ENCODE measurements around the gene GNGT1. TPM values are rescaled to one million over a fixed set of nuclear protein-coding genes. Genes with fewer than 3 reads are reported as not detected.

Gene GNGT1
- total and polyA plus RNA-seq, 2 of the 8 experiments (the other 6 are each of a cell fraction or from before 2014, with no cell fraction given): 0.26 TPM; not detected in 1

GRCh38 chr7:93920496-93921182 lies 14.3 kb downstream of the GNGT1 start (continued):
- TF ChIP-seq KDM5A (IDR thresholded peaks at IDR 0.05; ENCODE audit: low read length) (no peak), NRF1 (IDR thresholded peaks at IDR 0.05; ENCODE audit: low read depth, low read length) (no peak), EZH2 (IDR thresholded peaks at IDR 0.05; ENCODE audit: low read depth, low read length, severe bottlenecking) (no peak)
